Psoas muscle (tissue), 8 donors: ENCODE results near the gene GAN. TPM values are rescaled to one million over a fixed set of nuclear protein-coding genes. Genes with fewer than 3 reads are reported as not detected.

Source experiments
- ATAC-seq, 4 donors: fragments of 200-7000 bp; cut with Tn5 transposase; one replicate each; pipeline ENCODE4 v1.9.1; 2020; ENCODE audit warnings: moderate library complexity in 3 of 4, mild to moderate bottlenecking in 2 of 4
- DNase-seq, 2 donors: peaks; one replicate each; pipeline ENCODE4 v3.0.0-alpha.2; 2020
- H3K27ac ChIP-seq: fragments of 200-600 bp; one replicate; pipeline ENCODE4 v1.8.0; 2022
- H3K27me3 ChIP-seq, 3 donors: fragments of 200-600 bp in 1 of 3; one replicate each; pipeline versions ENCODE4 v1.6.1 to v1.8.0; 2013 to 2022; ENCODE audit warnings: low read length in 2 of 3, mild to moderate bottlenecking in 2 of 3, moderate library complexity in 1 of 3; ENCODE audit not compliant: insufficient read depth in 3 of 3
- H3K36me3 ChIP-seq, 2 donors: fragments of 200-600 bp in 1 of 2; one replicate each; pipeline versions ENCODE4 v1.6.1 to v1.8.0; 2013 to 2022; ENCODE audit warnings: low read depth in 1 of 2, mild to moderate bottlenecking in 1 of 2, moderate library complexity in 1 of 2; ENCODE audit not compliant: insufficient read depth in 1 of 2
- H3K4me1 ChIP-seq: fragments of 200-600 bp; one replicate; pipeline ENCODE4 v1.8.0; 2022
- H3K4me3 ChIP-seq: fragments of 200-600 bp; one replicate; pipeline ENCODE4 v1.8.0; 2022; ENCODE audit warnings: mild to moderate bottlenecking
- H3K9me3 ChIP-seq: fragments of 200-600 bp; one replicate; pipeline ENCODE4 v1.8.0; 2022
- CTCF ChIP-seq: fragments of 200-600 bp; IDR thresholded peaks from one replicate; pipeline ENCODE4 v1.8.0; 2022; ENCODE audit warnings: antibody characterized with exemption
- WGBS, 3 donors: extraction: QIAGEN DNeasy Blood & Tissue Kit; methylation state at CpG; one replicate each; pipeline versions ENCODE4 v1.1.6 to v1.1.7; 2013; 5-methylcytosine and 5-hydroxymethylcytosine counted together
- intact Hi-C, 2 donors: fragments of 100-400 bp; cut with DNase I; formaldehyde crosslinking; loops; one replicate each; pipeline versions ENCODE4 v1.11.0 to v1.14.2; 2022
- polyA plus RNA-seq, 3 donors: library from polyadenylated mRNA; stranded (reverse); fragments of 200-250 nt; gene quantifications; one replicate each; pipeline ENCODE4 v1.2.3, GENCODE V29; 2013
- total RNA-seq, 4 donors: library from RNA; stranded (reverse); fragmentation: NEBNext Ultra II Directional in 2 of 4; extraction: Animal tissue kit (Norgen Biotek cat#: 25700) in 2 of 4; gene quantifications; one replicate each; pipeline versions ENCODE4 v1.2.1 to v1.2.4, GENCODE V29; 2021 to 2023
- donor health status: healthy with polysubstance abuse.
- donor health status: DM: no; HTN: no; CAD: no; lungs with moderate emphysema.
- donor health status: Bipolar disorder and iron deficiency.
- donor health status: healthy.
- donor health status: DM: yes; HTN: yes; CAD: no.
- donor health status: DM: no; HTN: no; CAD: no.
- donor health status: DM: no; HTN: no; CAD: no.
- donor health status: DM: yes; HTN: yes; CAD: no.

The GAN gene
- total and polyA plus RNA-seq, 7 donors, result 1.0 to 8.3 (median 5.5) TPM

GRCh38 chr16:81293909-81294802, 20.6 kb upstream of the GAN start:
- WGBS, 3 donors, result 78 to 81% (median 79%) methylated on average over 11 of the region's 11 CpGs
- intact Hi-C loops, result no loop called here
- H3K27ac ChIP-seq, result no peak overlapping the region
- no peak for DNase-seq
- no peaks in the 10 kb centered on the region for H3K4me1 ChIP-seq
- no peaks in the 10 kb centered on the region for H3K27me3 ChIP-seq
- no peaks in the 10 kb centered on the region for H3K36me3 ChIP-seq
- TF ChIP-seq CTCF, result no peak
- no peak overlapping the region for H3K4me3 ChIP-seq
- no peak for ATAC-seq
- no peaks in the 10 kb centered on the region for H3K9me3 ChIP-seq

- no peaks in the 10 kb centered on the region for H3K4me1 ChIP-seq
- H3K4me3 ChIP-seq, result no peak overlapping the region
- no peaks in the 10 kb centered on the region for H3K9me3 ChIP-seq
- DNase-seq (no peak), ATAC-seq (no peak)
- intact Hi-C loops, result no loop called here
- WGBS, 3 donors, result 76 to 87% (median 82%) methylated on average over 7 of the region's 7 CpGs
- H3K36me3 ChIP-seq, result no peaks in the 10 kb centered on the region
- TF ChIP-seq CTCF, result no peak
- no peaks in the 10 kb centered on the region for H3K27me3 ChIP-seq
- H3K27ac ChIP-seq, result no peak overlapping the region
These were observed 18.1 kb upstream of the GAN start for GRCh38 chr16:81296631-81297030.

- Histone ChIP-seq H3K27ac (no peak overlapping the region), H3K9me3 (no peaks in the 10 kb centered on the region), H3K36me3 (no peaks in the 10 kb centered on the region), H3K4me3 (no peak overlapping the region), H3K27me3 (no peaks in the 10 kb centered on the region), H3K4me1 (no peaks in the 10 kb centered on the region)
- ATAC-seq (no peak), DNase-seq (no peak)
- 44 to 72% (median 54%) methylated on average over 3 of the region's 3 CpGs for WGBS, 3 donors
- TF ChIP-seq CTCF, result no peak
- intact Hi-C loops, result no loop called here
These were observed 7.0 kb upstream of the GAN start for GRCh38 chr16:81307770-81308169.

- Histone ChIP-seq H3K9me3 (no peaks in the 10 kb centered on the region), H3K27ac (no peak overlapping the region), H3K36me3 (no peaks in the 10 kb centered on the region), H3K4me1 (peaks cover 7% of the 10 kb centered on the region), H3K4me3 (no peak overlapping the region), H3K27me3 (no peaks in the 10 kb centered on the region)
- ATAC-seq, result no peak
- intact Hi-C loops, result loop anchor here (5.0 to 10.0 kb wide), 2 partner anchors 103 to 215 kb away; partner anchors contain the start of gene GCSH (in 2 of the 2)
- DNase-seq, result no peak
- no peak for TF ChIP-seq CTCF
- 85 to 88% (median 86%) methylated on average over 5 of the region's 5 CpGs for WGBS, 3 donors
These were observed 4.6 kb upstream of the GAN start for GRCh38 chr16:81310045-81310644.
